Activated naive CD4-positive, alpha-beta T cell treated with anti-CD3 and anti-CD28 coated beads, Interleukin-2, amount 50 U/mL, for 72 hours (primary cell): Measurements from ENCODE around the gene MAPRE3. TPM values are rescaled to one million over a fixed set of nuclear protein-coding genes. Genes with fewer than 3 reads are reported as not detected.

Experiments used
- ATAC-seq, 2 donors: fragments of 150-1000 bp; cut with Tn5 transposase; 2 replicates each; pipeline ENCODE4 v1.10.0; 2021; ENCODE audit warnings: mild to moderate bottlenecking in 2 of 2, moderate library complexity in 2 of 2
- DNase-seq, 2 donors: peaks; one replicate each; pipeline ENCODE4 v3.0.0; 2021 to 2022; ENCODE audit warnings: low spot score in 2 of 2
- H3K27ac Mint-ChIP-seq, 2 donors: one replicate each; pipeline ENCODE4 v1.8.0; 2022; ENCODE audit warnings: mild to moderate bottlenecking in 2 of 2, mixed read lengths in 2 of 2
- H3K36me3 Mint-ChIP-seq, 2 donors: one replicate each; pipeline ENCODE4 v1.8.0; 2022; ENCODE audit warnings: mixed read lengths in 2 of 2
- H3K9me3 Mint-ChIP-seq, 2 donors: one replicate each; pipeline ENCODE4 v1.8.0; 2022; ENCODE audit warnings: mixed read lengths in 2 of 2
- total RNA-seq, 2 donors: library from RNA; stranded (reverse); gene quantifications; one replicate each; pipeline ENCODE4 v1.2.3, GENCODE V29; 2022

Gene MAPRE3
- total RNA-seq, 2 donors from 2014 or later = 4.0 to 4.2 TPM

DNA sequence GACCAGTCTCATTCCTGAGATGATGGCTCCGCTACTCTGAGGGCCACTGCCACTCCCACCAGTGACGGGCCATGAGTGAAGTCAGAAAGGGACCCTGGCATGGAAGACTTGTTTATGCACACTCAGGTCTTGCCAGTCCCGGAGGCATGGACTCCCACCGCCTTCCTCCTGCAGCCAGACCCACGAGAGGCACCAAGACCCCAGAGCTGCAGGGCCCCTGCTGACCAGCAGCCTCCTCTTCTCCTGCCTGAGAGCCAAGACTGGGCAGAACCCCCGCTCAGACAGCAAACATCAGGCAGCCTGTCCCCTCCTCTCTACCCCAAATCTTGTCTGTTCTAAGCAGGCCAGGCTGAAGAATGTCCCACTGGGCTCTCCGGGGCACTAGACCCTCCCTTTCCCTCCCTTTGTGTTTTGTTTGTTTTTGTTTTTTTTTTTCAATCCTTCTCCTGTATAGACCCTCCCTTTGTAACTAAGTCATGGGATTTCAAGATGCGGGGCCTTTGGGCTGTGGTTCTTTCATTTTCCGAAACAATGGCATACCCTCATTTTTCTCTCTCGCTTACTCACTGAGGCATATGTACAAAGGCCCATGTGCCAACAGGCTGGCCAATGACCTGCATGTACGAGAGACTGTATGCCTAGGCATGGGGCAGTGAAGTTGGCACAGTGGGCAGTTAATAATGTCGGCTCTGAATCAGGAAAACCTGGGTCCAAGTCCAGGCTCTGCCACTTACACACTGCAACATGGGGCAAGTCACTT is 24.3 kb upstream of the MAPRE3 start:
- ATAC-seq = no peak
- Mint-ChIP-seq H3K27ac (no peak overlapping the region), H3K36me3 (no peaks in the 10 kb centered on the region), H3K9me3 (no peaks in the 10 kb centered on the region)
- no peak for DNase-seq

DNA sequence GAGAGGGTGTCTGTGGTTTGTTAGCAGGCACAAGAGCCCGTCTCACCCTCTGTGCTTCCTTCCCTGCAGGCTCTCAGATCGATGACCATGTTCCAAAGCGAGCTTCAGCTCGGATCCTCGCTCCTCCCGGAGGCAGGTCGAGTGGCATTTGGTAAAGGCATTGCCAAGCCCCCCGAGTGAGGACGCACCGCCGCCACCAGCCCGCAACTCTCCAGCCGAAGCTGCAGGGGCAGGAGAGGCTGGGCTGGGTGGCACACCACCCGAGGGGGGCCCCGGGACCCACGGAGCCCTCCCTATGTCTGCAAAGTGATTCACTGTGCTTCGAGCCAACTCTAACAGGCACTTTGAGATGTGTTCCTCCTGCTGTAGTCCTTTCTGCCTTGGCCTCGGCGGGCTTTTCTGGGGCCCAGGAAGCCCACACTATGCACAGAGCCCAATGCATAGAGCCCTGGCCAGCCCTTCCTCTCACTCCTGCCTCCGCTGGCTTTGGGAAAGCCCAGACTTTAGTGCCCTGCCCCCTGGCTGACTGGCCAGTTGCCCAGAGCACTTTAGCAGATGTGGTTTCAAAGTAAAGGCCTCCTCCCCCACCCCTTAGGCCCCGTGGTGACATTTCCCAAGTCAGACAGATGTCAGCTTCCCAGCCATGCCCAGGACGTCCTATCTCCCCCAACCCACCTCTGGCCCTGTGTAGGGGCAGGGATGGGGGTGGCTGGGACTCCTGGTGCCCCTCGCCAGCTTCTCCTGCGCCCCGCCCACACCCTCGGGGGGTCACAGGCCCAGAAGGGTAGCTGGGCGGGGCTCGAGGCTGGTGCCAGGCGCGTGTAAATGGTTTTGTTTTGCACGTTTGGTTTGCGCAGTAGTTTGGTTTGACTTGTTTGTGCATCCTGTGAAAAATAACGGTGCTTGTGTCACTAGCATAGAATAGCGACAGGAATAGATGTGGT is 23.3 kb upstream of the MAPRE3 start:
- no peak for ATAC-seq
- no peak overlapping the region for H3K27ac Mint-ChIP-seq
- no peaks in the 10 kb centered on the region for H3K36me3 Mint-ChIP-seq
- peak in 1 of 2 donors; percentile 41 for DNase-seq
- H3K9me3 Mint-ChIP-seq = no peaks in the 10 kb centered on the region

DNA sequence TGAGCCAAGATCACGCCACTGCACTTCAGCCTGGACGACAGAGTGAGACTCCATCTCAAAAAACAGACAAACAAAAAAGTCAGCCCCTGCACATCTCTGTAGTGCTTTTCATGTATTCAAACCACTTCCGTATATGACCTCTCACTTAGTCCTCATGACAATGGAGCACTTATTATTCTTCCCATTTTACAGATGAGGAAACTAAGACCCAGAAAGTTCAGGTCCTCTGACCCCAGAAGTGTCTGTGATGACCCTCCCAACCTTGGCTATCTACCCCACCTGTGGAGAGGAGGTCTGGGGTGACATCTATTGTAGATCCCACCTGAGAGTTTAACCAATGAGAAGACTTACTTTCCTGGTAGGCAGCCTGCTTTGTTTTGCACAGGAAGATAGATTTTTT is 21.6 kb upstream of the MAPRE3 start:
- Mint-ChIP-seq H3K27ac (peak overlapping the region in 1 of 2 donors; percentile 17), H3K9me3 (no peaks in the 10 kb centered on the region), H3K36me3 (no peaks in the 10 kb centered on the region)
- DNase-seq (peak in 1 of 2 donors; percentile 7), ATAC-seq (no peak)

DNA sequence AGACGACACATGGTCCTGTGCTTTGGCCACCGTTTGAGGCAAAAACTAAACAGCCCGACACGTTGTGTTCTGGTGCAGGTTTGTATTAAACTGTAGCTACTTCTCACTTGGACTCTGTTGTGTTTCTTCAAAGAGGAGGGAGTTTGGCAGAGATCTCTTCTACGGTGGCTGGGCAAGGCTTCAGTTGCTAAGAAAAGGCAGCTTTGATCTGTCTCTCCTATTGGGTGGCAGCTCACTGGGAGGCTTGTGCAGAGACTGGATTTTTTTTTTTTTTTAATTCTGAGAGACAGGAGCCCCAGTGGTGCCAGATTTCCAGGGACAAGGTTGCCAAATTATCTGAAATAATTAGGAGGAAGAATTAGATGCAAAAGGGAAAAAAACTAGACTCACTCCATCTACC is 20.2 kb upstream of the MAPRE3 start:
- no peak for ATAC-seq
- no peak for DNase-seq
- Mint-ChIP-seq H3K27ac (no peak overlapping the region), H3K36me3 (no peaks in the 10 kb centered on the region), H3K9me3 (no peaks in the 10 kb centered on the region)

DNA sequence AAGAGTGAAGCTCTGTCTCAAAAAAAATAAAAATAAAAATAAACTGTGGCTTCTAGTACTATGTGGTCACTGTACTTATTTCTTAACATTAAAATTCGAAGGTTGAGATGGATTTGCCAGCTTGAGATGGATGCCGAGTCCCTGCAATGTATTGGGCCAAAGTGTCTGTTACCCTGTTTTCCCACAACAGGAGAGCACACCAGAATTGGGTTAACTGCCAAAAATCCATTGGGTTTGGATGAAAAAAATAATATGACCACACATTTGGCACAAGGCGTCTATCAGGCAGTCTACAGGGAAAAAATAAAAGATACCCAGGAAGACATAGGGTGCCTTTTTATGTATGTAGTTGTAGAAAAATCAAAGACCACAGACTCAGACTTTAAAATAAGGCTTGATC is 19.2 kb upstream of the MAPRE3 start:
- H3K36me3 Mint-ChIP-seq = no peaks in the 10 kb centered on the region
- DNase-seq (no peak), ATAC-seq (no peak)
- H3K9me3 Mint-ChIP-seq = no peaks in the 10 kb centered on the region
- no peak overlapping the region for H3K27ac Mint-ChIP-seq

DNA sequence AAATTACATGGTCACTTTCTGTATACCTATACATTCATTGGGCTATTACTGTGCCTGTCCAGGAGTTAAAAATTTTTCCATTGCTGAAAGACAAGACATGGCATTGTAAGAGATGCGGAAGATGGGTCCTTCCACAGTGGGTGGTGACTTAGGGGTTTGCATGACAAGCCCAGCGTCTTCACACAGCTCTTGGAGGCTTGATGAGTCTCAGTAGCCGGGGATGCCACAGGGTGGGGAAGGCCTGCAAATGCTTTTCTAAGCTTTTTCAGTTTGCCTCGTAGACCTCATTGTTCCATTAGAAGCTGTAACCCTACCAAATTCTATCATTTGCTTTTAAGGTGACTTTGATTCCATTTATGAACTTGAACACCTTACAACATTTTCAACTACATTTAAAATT is 18.1 kb upstream of the MAPRE3 start:
- H3K9me3 Mint-ChIP-seq = no peaks in the 10 kb centered on the region
- no peak for ATAC-seq

DNA sequence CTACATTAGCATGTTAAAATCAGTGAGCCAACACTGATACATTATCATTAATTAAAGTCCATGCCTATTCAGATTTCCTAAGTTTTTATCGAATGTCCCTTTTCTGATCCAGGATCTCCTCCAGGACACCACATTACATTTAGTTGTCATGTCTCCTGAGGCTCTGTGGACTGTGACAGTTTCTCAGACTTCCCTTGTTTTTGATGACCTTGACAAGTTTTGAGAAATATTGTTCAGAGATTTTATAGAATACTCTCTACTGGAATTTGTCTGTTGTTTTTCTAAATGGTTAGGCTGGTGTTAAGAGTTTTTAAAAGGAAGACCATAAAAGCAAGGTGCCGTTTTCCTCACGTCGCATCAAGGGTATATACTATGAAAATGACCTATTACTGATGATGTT is 16.3 kb upstream of the MAPRE3 start:
- Mint-ChIP-seq H3K36me3 (no peaks in the 10 kb centered on the region), H3K9me3 (no peaks in the 10 kb centered on the region), H3K27ac (no peak overlapping the region)
- ATAC-seq (no peak), DNase-seq (no peak)

More for the DNA sequence above, 18.1 kb upstream of the MAPRE3 start:
- H3K36me3 Mint-ChIP-seq = no peaks in the 10 kb centered on the region
- no peak for DNase-seq
- H3K27ac Mint-ChIP-seq = no peak overlapping the region

DNA sequence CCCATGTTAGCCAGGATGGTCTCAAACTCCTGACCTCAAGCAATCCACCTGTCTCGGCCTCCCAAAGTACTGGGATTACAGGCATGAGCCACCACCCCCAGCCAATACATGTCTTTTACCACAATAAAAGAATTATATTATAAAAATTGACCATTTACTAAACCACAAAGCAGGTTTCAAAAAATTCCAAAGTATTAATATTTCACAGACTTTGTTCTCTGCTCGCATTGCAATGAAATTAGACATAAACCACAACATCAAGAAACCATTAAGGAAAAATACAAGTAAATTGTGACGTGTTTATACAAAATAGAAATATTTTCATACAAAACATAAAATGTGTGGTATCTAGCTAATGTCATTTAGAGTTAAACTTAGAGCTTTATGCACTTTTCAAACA is 13.4 kb upstream of the MAPRE3 start:
- DNase-seq = no peak
- no peaks in the 10 kb centered on the region for H3K36me3 Mint-ChIP-seq
- no peak for ATAC-seq

DNA sequence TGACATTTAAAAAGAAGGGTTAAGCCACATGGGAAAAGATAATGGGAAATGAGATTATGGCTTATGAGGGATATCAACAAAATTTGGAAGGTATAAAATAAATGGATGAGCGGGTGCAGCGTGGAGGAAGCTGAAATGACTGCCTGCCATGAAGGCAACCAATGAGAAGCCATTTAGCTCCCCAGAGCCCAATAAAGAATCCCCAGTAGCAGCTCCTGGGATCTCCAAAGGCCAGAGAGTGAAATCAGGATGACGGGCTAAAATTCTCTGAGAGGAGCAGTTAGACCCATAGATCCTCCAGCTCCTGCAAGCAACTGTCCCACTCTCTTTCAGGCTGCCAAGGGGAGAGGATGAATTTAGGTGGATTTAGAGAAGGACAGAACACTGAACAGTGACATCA is 12.9 kb upstream of the MAPRE3 start:
- Mint-ChIP-seq H3K36me3 (no peaks in the 10 kb centered on the region), H3K27ac (no peak overlapping the region), H3K9me3 (no peaks in the 10 kb centered on the region)
- DNase-seq = peak in 1 of 2 donors; percentile 23
- no peak for ATAC-seq

More for the DNA sequence above, 13.4 kb upstream of the MAPRE3 start:
- Mint-ChIP-seq H3K9me3 (no peaks in the 10 kb centered on the region), H3K27ac (no peak overlapping the region)

DNA sequence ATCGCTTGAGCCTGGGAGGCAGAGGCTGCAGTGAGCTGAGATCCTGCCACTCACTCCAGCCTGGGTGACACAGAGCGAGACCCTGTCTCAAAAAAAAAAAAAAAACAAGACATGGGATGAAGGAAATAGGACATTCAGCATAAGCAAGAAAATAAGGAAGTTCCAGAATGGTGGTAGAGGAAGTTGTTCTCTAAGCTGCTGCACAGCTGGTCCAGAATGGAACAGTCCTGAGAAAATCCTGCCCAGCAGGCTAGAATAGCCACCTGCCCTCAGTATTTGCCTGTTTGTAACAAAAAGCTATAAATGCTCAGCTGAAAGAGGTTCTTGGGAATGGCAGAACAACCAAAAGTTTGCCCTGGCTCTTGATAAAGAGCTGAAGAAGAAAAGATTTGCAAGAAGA is 11.1 kb upstream of the MAPRE3 start:
- H3K36me3 Mint-ChIP-seq = no peaks in the 10 kb centered on the region
- no peaks in the 10 kb centered on the region for H3K9me3 Mint-ChIP-seq
- DNase-seq = no peak
- H3K27ac Mint-ChIP-seq = no peak overlapping the region
- ATAC-seq = no peak

DNA sequence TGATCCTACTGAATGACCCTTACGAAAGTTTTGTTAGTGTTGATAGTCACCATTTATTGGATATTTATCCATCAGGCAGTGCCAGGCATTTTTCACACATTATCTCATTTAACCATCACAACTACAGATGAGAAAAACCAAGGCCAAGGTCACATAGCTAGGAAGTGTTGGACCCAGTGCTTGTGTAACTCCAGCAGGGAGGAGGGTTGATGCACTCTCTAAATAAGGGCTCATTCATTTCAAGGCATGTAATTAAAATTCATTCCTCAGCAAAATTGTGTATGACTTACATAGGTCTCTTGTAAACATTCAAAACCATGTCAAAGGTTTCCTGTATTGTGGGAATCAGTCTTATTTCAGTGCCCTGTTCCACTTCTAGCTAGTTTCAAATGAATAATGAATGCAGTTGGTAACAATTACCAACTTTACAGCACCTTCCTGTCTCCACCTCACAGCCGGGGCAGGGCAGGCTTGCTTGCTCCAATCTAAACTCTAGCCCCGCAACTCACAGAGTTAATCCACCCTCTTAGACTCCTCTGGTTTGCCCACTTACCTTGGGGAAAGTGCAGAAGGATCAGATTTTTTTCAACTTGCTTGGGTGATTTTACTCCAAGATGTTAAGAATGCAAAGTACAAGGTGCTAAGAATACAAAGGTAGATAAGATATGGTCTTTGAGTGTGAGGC is 5.8 kb upstream of the MAPRE3 start:
- H3K27ac Mint-ChIP-seq = no peak overlapping the region
- H3K36me3 Mint-ChIP-seq = no peaks in the 10 kb centered on the region
- ATAC-seq (no peak), DNase-seq (no peak)
- no peaks in the 10 kb centered on the region for H3K9me3 Mint-ChIP-seq

DNA sequence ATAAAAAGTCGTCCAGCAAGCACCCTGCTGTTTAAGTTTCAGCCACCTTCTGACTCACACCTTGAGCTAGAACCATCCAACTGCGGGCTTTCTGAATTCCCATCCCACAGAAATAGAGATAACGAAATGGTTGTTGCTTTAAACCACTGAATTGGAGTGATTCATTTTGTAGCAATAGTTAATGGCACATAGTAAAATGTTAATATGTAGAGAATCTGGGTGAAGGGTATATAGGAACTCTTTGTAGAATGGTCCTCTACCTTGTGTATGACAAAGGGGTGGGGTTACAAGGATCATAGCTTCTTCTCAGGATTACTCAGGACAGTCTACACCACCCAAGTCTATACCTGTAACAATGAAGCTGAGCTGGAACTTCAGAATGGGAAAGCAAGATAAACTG is 2.4 kb upstream of the MAPRE3 start:
- Mint-ChIP-seq H3K27ac (no peak overlapping the region), H3K36me3 (no peaks in the 10 kb centered on the region), H3K9me3 (no peaks in the 10 kb centered on the region)
- DNase-seq (no peak), ATAC-seq (no peak)

DNA sequence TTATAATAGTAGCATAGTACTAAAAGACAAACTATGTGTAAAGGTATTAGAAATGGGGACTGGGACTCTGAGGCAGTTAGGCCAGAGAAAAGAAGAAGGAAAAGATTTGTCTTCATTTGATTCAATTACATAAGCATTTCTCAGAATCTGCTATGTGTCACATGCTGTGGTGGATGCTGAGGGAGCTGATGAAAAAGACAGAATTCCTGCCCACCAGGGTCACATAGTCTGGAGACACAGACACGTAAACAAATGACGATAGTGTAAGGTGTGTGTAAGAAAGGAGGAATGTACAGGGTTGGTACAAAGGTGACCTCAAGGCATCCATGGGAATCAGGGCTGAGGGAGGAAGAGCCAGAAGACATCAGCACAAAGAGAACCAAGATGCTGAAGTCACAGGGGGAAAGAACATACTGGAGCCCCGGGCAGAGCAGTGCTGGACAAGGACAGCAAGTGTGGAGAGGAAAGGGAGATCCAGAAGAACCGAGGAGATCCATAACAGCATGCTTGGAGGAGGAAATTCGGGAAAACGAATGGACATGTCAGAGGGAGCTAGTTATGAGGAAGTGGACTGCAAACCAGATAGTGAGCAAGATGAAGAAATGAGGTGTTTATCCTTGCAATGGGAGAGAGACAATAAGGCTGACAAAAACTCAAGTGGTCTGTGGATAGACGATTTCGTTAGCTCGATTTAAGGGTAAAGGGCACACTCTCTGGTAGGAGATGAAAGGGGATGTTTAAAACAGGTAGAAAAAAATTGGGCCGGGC is 1.2 kb upstream of the MAPRE3 start:
- no peak for ATAC-seq
- peak overlapping the region in 1 of 2 donors; percentile 27 for H3K27ac Mint-ChIP-seq
- DNase-seq = no peak
- no peaks in the 10 kb centered on the region for H3K9me3 Mint-ChIP-seq
- H3K36me3 Mint-ChIP-seq = no peaks in the 10 kb centered on the region

DNA sequence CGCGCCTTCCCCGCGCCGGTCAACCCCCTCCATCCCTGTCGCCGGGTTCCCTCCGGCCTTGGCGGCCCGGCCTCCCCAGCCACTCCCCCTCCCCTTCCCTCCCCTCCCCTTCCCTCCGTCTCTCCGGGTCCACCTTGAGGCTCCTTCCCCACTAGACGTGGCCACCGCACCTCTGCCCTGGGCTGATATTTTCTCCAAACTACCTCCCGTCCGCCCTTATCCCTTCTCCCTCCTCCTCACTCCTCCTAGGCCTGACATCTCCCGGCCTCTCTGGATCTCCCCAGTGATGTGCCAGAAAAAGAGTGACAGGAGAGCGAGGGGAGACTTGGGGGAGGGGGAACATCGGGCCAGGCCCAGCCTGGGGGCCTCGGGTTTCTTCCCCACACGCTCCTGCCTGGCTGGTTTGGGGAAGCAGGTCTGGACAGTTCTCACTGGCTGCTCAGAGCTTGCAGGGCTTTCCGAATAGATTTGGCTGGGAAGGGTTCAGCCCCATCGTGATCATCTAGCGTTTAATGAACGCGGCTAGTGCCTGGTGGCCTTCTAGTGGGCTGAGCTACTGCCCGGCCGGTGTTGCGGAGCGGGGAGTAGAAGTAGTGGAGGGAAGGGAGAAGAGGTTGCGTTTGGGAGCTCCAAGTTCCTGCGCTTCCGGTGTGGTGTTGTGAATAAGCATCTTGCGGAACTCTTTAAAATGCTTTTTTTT is 641 bp downstream of the MAPRE3 start:
- peak in 1 of 2 donors; percentile 32 for ATAC-seq
- DNase-seq = peak in 1 of 2 donors; percentile 7
- H3K36me3 Mint-ChIP-seq = no peaks in the 10 kb centered on the region
- H3K9me3 Mint-ChIP-seq = no peaks in the 10 kb centered on the region
- peak overlapping the region; percentile 40 to 82 for H3K27ac Mint-ChIP-seq

DNA sequence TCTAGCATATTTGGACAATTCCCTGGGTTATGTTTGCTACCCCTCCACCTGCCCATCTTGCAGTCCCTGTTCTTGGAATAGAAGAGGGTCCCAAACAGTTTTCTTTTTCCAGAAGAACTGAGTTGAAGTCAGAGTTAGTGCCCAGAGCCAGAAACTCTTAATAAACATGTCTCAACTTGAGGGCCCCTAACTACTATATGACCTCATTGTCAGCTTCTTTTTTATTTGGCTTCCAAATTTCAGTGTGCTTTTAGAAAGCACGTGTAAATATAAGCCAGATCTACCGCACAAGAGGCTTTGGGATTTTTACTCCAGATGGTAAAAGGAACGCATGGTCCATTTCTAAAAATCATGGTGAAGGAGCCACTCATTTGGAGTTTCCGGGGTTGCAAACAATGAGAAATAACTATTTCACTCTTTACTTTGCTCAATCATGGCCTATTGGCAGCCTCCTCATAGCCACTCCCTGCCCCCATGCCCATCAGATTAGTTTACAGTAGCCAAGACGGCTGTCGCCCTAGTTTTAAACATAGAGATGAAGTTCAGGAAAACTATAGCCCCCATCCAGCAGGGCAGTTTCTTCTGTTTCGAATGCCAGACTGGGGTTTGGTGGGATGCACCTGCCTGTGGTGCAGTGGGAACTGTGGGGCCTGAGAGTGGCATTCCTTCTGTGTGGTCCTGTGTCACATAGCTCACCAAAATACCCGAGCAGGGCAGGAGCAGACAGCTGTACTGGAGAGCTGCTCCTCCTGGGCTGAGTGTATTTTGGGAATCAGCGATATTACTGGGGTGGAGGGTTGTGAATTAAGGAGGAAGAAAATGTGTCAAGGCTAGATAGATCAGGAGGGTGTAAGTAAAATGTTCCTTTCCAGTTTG is 1.7 kb downstream of the MAPRE3 start:
- Mint-ChIP-seq H3K36me3 (no peaks in the 10 kb centered on the region), H3K27ac (no peak overlapping the region), H3K9me3 (no peaks in the 10 kb centered on the region)
- no peak for DNase-seq
- ATAC-seq = no peak
